GM12878 (cell line): ENCODE data around the gene CMTM3. TPM values are rescaled to one million over a fixed set of nuclear protein-coding genes. Genes with fewer than 3 reads are reported as not detected.

Experiments used
- ATAC-seq: fragments of 200-7000 bp; cut with Tn5 transposase; 3 replicates; pipeline ENCODE4 v1.9.1; 2020; ENCODE audit warnings: mild to moderate bottlenecking, moderate library complexity
- BruUV-seq: library from RNA; stranded (reverse); fragments of 400-500 nt; replicated peaks from 2 replicates; lab custom pipeline; 2021; lab: Mats Ljungman, UMichigan
- CTCF ChIA-PET: fragments of 300-600 bp; sonication (Branson Sonifier 250); formaldehyde crosslinking; extraction: SDS; loops from one replicate; lab custom pipeline; 2021; ENCODE audit warnings: inconsistent platforms; lab: Yijun Ruan, JAX
- POLR2A ChIA-PET: fragments of 350-600 bp; formaldehyde crosslinking; extraction: SDS; loops from one replicate; lab custom pipeline; 2021; ENCODE audit warnings: inconsistent platforms; lab: Charles Lee
- RAD21 ChIA-PET: fragments of 300-600 bp; sonication (Branson Sonifier 250); formaldehyde crosslinking; loops from one replicate; lab custom pipeline; 2023; ENCODE audit warnings: antibody characterized with exemption; ENCODE audit not compliant: unreplicated experiment; lab: Charles Lee
- SMC1A ChIA-PET: fragments of 300-600 bp; sonication (Branson Sonifier 250); formaldehyde crosslinking; loops from one replicate; lab custom pipeline; 2023; ENCODE audit not compliant: unreplicated experiment, uncharacterized antibody; lab: Charles Lee
- DNase-seq: peaks from one replicate; pipeline ENCODE4 v3.0.0-alpha.2; 2011; ENCODE audit warnings: low read depth, low spot score
- FAIRE-seq: peaks from 3 replicates; lab custom pipeline; 2011; peaks lifted over from hg19 to GRCh38; lab: Jason Lieb, UNC
- H2AFZ ChIP-seq: 2 replicates; pipeline ENCODE4 v1.6.0; 2011; ENCODE audit warnings: low read depth, low read length, control low read depth; ENCODE audit not compliant: control insufficient read depth
- H3K27ac ChIP-seq: 2 replicates; pipeline ENCODE4 v1.5.1; 2011; ENCODE audit warnings: control low read depth; ENCODE audit not compliant: control insufficient read depth, insufficient read depth
- H3K27me3 ChIP-seq, 2 experiments: replicated peaks in 1 of 2; 2 replicates each; pipeline versions ENCODE4 v1.6.0 to v1.6.1; 2011; ENCODE audit warnings: low read length in 1 of 2; ENCODE audit not compliant: control insufficient read depth in 2 of 2, insufficient read depth in 2 of 2
- H3K36me3 ChIP-seq, 2 experiments: 2 replicates each; pipeline ENCODE4 v1.5.1; 2011; ENCODE audit warnings: low read length in 1 of 2; ENCODE audit not compliant: control insufficient read depth in 2 of 2, insufficient read depth in 2 of 2
- H3K4me1 ChIP-seq: 2 replicates; pipeline ENCODE4 v1.6.1; 2011; ENCODE audit warnings: mild to moderate bottlenecking, low read length, moderate library complexity, mixed read lengths; ENCODE audit not compliant: control insufficient read depth, insufficient read depth
- H3K4me2 ChIP-seq: 2 replicates; pipeline ENCODE4 v1.6.0; 2011; ENCODE audit warnings: control low read depth; ENCODE audit not compliant: control insufficient read depth, insufficient read depth
- H3K4me3 ChIP-seq: fragments of 200-600 bp; sonication (generic); 2 replicates; pipeline ENCODE4 v1.5.1; 2016
- H3K79me2 ChIP-seq: 2 replicates; pipeline ENCODE4 v1.6.0; 2011; ENCODE audit warnings: low read length; ENCODE audit not compliant: control insufficient read depth, insufficient read depth
- H3K9ac ChIP-seq: 2 replicates; pipeline ENCODE4 v1.8.0; 2011; ENCODE audit warnings: low read length, control low read depth, mixed read lengths; ENCODE audit not compliant: control insufficient read depth, insufficient read depth
- H3K9me3 ChIP-seq: replicated peaks from 3 replicates; pipeline ENCODE4 v1.5.1; 2011; ENCODE audit warnings: mild to moderate bottlenecking, low read length; ENCODE audit not compliant: control insufficient read depth, insufficient read depth
- H4K20me1 ChIP-seq: 2 replicates; pipeline ENCODE4 v1.6.0; 2011; ENCODE audit not compliant: control insufficient read depth, insufficient read depth
- CBFB ChIP-seq: IDR thresholded peaks from 2 replicates; pipeline ENCODE4 v1.6.1; 2016; ENCODE audit warnings: antibody characterized with exemption, low read depth
- EGR1 ChIP-seq, 2 experiments: IDR thresholded peaks; 1 replicate in 1 of 2; 2 replicates in 1 of 2; pipeline ENCODE4 v1.6.1; 2011 to 2012; ENCODE audit warnings: low read depth in 2 of 2, low read length in 2 of 2, borderline replicate concordance in 1 of 2, mild to moderate bottlenecking in 1 of 2, moderate library complexity in 1 of 2
- MEF2A ChIP-seq: IDR thresholded peaks from 2 replicates; pipeline ENCODE4 v1.6.1; 2011; ENCODE audit warnings: low read depth, mild to moderate bottlenecking, low read length, moderate library complexity; ENCODE audit not compliant: insufficient read depth
- MYB ChIP-seq: fragments of 150-350 bp; IDR thresholded peaks from 2 replicates; pipeline ENCODE4 v1.6.1; 2014; ENCODE audit warnings: mild to moderate bottlenecking, low read depth, low read length, borderline replicate concordance
- NBN ChIP-seq: fragments of 450-650 bp; IDR thresholded peaks from 2 replicates; pipeline ENCODE4 v1.6.1; 2016
- POLR2A ChIP-seq: IDR thresholded peaks from 2 replicates; pipeline ENCODE4 v1.6.1; 2011; ENCODE audit warnings: low read depth, mild to moderate bottlenecking, low read length
- WGBS: methylation state at CpG from one replicate; pipeline ENCODE4 v1.1.6; 2016; ENCODE audit warnings: low lambda C conversion rate; ENCODE audit not compliant: insufficient replicate concordance, insufficient coverage; ENCODE audit errors: missing lambda C conversion rate; 5-methylcytosine and 5-hydroxymethylcytosine counted together
- in situ Hi-C: fragments of 300-500 bp; cut with MboI; formaldehyde crosslinking; loops from 9 replicates; pipeline ENCODE4 v1.14.3; 2018; ENCODE audit warnings: mixed read lengths
- intact Hi-C: fragments of 100-400 bp; cut with micrococcal nuclease; formaldehyde crosslinking; loops from one replicate; pipeline ENCODE4 v1.14.2; 2022; ENCODE audit not compliant: unreplicated experiment
- polyA plus RNA-seq, 11 experiments: library from polyadenylated mRNA; depleted of rRNA in 4 of 11; unstranded in 6 of 11; stranded (reverse) in 5 of 11; fragments of >200 nt; fragmentation: Nextera tagmentation in 4 of 11; fragmentation: Illumina TruSeq in 1 of 11; extraction: Ambion mirVana in 4 of 11; extraction: Trizol in 1 of 11; gene quantifications; 1 replicate in 1 of 11; 2 replicates in 10 of 11; pipeline versions ENCODE4 v1.2.1 to v1.2.3, GENCODE V29; 2011 to 2016; ENCODE audit warnings: inconsistent platforms in 2 of 11, missing spikeins in 2 of 11, low read depth in 1 of 11
- total RNA-seq, 4 experiments: library from RNA; depleted of rRNA in 3 of 4; stranded (reverse); fragments of >200 nt in 3 of 4; fragmentation: Illumina TruSeq in 1 of 4; extraction: Trizol in 1 of 4; gene quantifications; 2 replicates each; pipeline versions ENCODE4 v1.2.1 to v1.2.3, GENCODE V29; 2013 to 2021
- TF ChIP-seq, protein P1 (sequence below): IDR thresholded peaks from 2 replicates; pipeline ENCODE4 v1.6.1; 2011; ENCODE audit warnings: low read depth, low read length, improper control_type of control experiment, borderline replicate concordance
- TF ChIP-seq, protein P2 (sequence below): fragments of 450-650 bp; formaldehyde crosslinking; IDR thresholded peaks from 2 replicates; pipeline ENCODE4 v1.5.0; 2022; ENCODE audit warnings: mild to moderate bottlenecking, missing genetic modification characterization

Gene CMTM3
- total and polyA plus RNA-seq, 10 of the 15 experiments (the other 5 are each of a cell fraction or from before 2014, with no cell fraction given): 5.4 to 47.4 (median 28.6) TPM

DNA sequence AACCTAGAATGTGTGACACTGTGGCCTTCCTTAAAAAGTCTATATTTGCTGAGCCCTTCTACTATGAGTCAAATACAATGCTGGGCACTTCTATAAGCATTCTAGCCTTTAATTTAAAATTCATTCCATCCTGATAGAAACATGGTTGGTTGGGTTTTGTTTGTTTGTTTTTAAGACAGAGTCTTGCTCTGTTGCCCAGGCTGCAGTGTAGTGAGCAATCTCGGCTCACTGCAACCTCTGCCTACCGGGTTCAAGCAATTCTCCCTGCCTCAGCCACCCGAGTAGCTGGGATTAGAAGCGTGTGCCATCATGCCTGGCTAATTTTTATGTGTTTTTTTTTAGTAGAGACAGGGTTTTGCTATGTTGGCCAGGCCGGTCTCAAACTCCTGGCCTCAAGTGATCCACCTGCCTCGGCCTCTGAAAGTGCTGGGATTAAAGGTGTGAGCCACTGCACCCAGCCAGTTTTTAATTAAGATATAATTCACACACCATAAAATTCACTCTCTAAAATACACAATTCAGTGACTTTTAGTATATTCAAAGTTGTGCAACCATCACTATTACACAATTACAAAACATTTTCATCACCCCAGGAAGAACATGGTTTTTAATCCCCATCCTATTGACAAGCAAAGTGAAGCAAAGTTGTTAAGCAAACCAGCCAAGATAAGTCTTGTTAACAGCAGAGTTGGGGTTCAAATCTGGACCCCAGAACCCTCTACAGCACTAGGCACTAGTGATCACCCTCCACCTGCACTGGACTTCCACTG lies 49.3 kb downstream of the CMTM3 start:
- 24% methylated on average over 6 of the region's 6 CpGs for WGBS
- no peak for DNase-seq
- ChIA-PET CTCF (interaction anchor here (0.6 to 3.8 kb wide), 5 partner anchors 8 to 90 kb away, joined by 3 to 35 read pairs (median 4); no protein-coding TSS in a partner anchor), RAD21 (no interaction called here), SMC1A (no interaction called here), POLR2A (no interaction called here)
- no peak for FAIRE-seq
- H3K4me1 ChIP-seq: no peaks in the 10 kb centered on the region
- no peak overlapping the region for H2AFZ ChIP-seq
- in situ Hi-C loops (no loop called here), intact Hi-C loops (no loop called here)
- no peak for ATAC-seq
- no peak overlapping the region for H3K4me2 ChIP-seq
- no peaks in the 10 kb centered on the region; a peak in 1 of 4 replicates for H3K27me3 ChIP-seq
- H3K9ac ChIP-seq: no peak overlapping the region
- BruUV-seq: no TSS peak
- H3K36me3 ChIP-seq: no peaks in the 10 kb centered on the region
- no peaks in the 10 kb centered on the region for H3K9me3 ChIP-seq
- no peak overlapping the region for H3K4me3 ChIP-seq
- no peaks in the 10 kb centered on the region for H4K20me1 ChIP-seq
- TF ChIP-seq EGR1 (IDR thresholded peaks at IDR 0.05; ENCODE audit: borderline replicate concordance in 1 of 2, low read depth in 2 of 2, low read length in 2 of 2): no peak
- TF ChIP-seq MYB: no peak
- TF ChIP-seq CBFB: no peak
- H3K79me2 ChIP-seq: no peaks in the 10 kb centered on the region
- no peak overlapping the region for H3K27ac ChIP-seq

DNA sequence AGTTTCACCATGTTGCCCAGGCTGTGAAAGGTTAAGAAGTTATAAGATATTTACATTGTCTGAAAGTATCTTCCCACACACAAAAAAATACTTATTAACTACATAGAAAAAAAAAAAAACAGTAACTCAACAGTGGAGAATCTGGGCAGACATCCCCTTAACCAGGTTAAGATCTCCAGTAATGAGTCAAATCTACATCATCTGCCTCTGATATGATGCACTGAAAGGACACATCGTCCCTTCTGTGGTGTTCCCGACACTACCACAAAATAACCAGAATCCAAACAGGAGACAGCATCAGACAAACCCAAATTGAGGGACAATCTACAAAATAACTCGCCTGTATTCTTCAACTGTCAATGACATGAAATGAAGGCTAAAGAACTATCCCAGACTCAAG lies 52.0 kb downstream of the CMTM3 start:
- in situ Hi-C loops: no loop called here
- H3K27me3 ChIP-seq: peaks cover 0 to 2% of the 10 kb centered on the region in 2 experiments; a peak in 1 of 4 replicates

More for the DNA sequence above, 52.0 kb downstream of the CMTM3 start:
- Histone ChIP-seq H3K27ac (no peak overlapping the region), H3K4me2 (no peak overlapping the region), H3K4me1 (no peaks in the 10 kb centered on the region), H3K9ac (no peak overlapping the region), H3K4me3 (no peak overlapping the region), H2AFZ (no peak overlapping the region), H4K20me1 (no peaks in the 10 kb centered on the region), H3K36me3 (no peaks in the 10 kb centered on the region), H3K9me3 (no peaks in the 10 kb centered on the region), H3K79me2 (no peaks in the 10 kb centered on the region)
- SMC1A ChIA-PET: no interaction called here
- CTCF ChIA-PET: no interaction called here
- POLR2A ChIA-PET: no interaction called here
- BruUV-seq: no TSS peak
- RAD21 ChIA-PET: no interaction called here
- FAIRE-seq: no peak
- WGBS: 9% methylated on average over 3 of the region's 3 CpGs
- ATAC-seq: no peak
- TF ChIP-seq MEF2A (no peak), NBN (no peak), POLR2A (no peak)
- TF ChIP-seq, protein P1, sequence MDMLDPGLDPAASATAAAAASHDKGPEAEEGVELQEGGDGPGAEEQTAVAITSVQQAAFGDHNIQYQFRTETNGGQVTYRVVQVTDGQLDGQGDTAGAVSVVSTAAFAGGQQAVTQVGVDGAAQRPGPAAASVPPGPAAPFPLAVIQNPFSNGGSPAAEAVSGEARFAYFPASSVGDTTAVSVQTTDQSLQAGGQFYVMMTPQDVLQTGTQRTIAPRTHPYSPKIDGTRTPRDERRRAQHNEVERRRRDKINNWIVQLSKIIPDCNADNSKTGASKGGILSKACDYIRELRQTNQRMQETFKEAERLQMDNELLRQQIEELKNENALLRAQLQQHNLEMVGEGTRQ: no peak
- TF ChIP-seq, protein P2, sequence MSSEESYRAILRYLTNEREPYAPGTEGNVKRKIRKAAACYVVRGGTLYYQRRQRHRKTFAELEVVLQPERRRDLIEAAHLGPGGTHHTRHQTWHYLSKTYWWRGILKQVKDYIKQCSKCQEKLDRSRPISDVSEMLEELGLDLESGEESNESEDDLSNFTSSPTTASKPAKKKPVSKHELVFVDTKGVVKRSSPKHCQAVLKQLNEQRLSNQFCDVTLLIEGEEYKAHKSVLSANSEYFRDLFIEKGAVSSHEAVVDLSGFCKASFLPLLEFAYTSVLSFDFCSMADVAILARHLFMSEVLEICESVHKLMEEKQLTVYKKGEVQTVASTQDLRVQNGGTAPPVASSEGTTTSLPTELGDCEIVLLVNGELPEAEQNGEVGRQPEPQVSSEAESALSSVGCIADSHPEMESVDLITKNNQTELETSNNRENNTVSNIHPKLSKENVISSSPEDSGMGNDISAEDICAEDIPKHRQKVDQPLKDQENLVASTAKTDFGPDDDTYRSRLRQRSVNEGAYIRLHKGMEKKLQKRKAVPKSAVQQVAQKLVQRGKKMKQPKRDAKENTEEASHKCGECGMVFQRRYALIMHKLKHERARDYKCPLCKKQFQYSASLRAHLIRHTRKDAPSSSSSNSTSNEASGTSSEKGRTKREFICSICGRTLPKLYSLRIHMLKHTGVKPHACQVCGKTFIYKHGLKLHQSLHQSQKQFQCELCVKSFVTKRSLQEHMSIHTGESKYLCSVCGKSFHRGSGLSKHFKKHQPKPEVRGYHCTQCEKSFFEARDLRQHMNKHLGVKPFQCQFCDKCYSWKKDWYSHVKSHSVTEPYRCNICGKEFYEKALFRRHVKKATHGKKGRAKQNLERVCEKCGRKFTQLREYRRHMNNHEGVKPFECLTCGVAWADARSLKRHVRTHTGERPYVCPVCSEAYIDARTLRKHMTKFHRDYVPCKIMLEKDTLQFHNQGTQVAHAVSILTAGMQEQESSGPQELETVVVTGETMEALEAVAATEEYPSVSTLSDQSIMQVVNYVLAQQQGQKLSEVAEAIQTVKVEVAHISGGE: no peak
- intact Hi-C loops: no loop called here
- DNase-seq: no peak
